Spinal cord (tissue), 10 donors: Measurements from ENCODE around the gene TMEM272. TPM values are rescaled to one million over a fixed set of nuclear protein-coding genes. Genes with fewer than 3 reads are reported as not detected.

Source experiments
- DNase-seq, 6 donors: peaks; one replicate each; pipeline versions ENCODE4 v3.0.0 to v3.0.0-alpha.2; 2013 to 2015; ENCODE audit warnings: low spot score in 6 of 6, low read depth in 4 of 6
- H3K27ac ChIP-seq: one replicate; pipeline ENCODE4 v1.5.1; 2013; ENCODE audit warnings: low read depth, low read length, control low read depth
- H3K27me3 ChIP-seq: one replicate; pipeline ENCODE4 v1.6.1; 2013; ENCODE audit warnings: low read length; ENCODE audit not compliant: control insufficient read depth, insufficient read depth
- H3K36me3 ChIP-seq: one replicate; pipeline ENCODE4 v1.6.1; 2013; ENCODE audit warnings: low read length; ENCODE audit not compliant: control insufficient read depth, insufficient read depth
- H3K4me1 ChIP-seq: one replicate; pipeline ENCODE4 v1.6.1; 2013; ENCODE audit warnings: low read length; ENCODE audit not compliant: control insufficient read depth, insufficient read depth
- H3K4me3 ChIP-seq: one replicate; pipeline ENCODE4 v1.5.1; 2013; ENCODE audit warnings: low read depth, low read length, control low read depth
- H3K9me3 ChIP-seq: one replicate; pipeline ENCODE4 v1.6.1; 2013; ENCODE audit warnings: low read length; ENCODE audit not compliant: control insufficient read depth, insufficient read depth
- WGBS: methylation state at CpG from one replicate; pipeline ENCODE4 v1.1.5; 2013; ENCODE audit warnings: missing lambda C conversion rate; ENCODE audit not compliant: insufficient coverage; 5-methylcytosine and 5-hydroxymethylcytosine counted together
- polyA plus RNA-seq, 2 donors: library from polyadenylated mRNA; unstranded; fragments of 120-200 nt; gene quantifications; one replicate each; pipeline ENCODE4 v1.2.1, GENCODE V29; 2013; ENCODE audit not compliant: insufficient read length in 2 of 2
- total RNA-seq, 2 donors: library from RNA; depleted of rRNA in 1 of 2; stranded (reverse); fragments of 120-200 nt in 1 of 2; fragments of >200 nt in 1 of 2; gene quantifications; one replicate each; pipeline versions ENCODE4 v1.2.3 to v1.2.4, GENCODE V29; 2013 to 2014
- donor health status: healthy.

Gene TMEM272
- total and polyA plus RNA-seq, 4 donors: 0.50 to 2.2 (median 1.2) TPM

- Histone ChIP-seq H3K27ac (no peak overlapping the region), H3K4me3 (no peak overlapping the region), H3K9me3 (no peaks in the 10 kb centered on the region), H3K36me3 (no peaks in the 10 kb centered on the region), H3K27me3 (no peaks in the 10 kb centered on the region), H3K4me1 (peaks cover 3% of the 10 kb centered on the region)
- 100% methylated on average over 1 of the region's 2 CpGs for WGBS
- no peak for DNase-seq
Observed at GRCh38 chr13:51814071-51814470, 30.9 kb downstream of the TMEM272 start.

GRCh38 chr13:51811920-51812451, 33.0 kb downstream of the TMEM272 start:
- no peaks in the 10 kb centered on the region for H3K9me3 ChIP-seq
- no peak for DNase-seq
- H3K27ac ChIP-seq: no peak overlapping the region
- no peaks in the 10 kb centered on the region for H3K27me3 ChIP-seq
- no peak overlapping the region for H3K4me3 ChIP-seq
- 57% methylated on average over 3 of the region's 4 CpGs for WGBS
- peaks cover 3% of the 10 kb centered on the region for H3K4me1 ChIP-seq
- H3K36me3 ChIP-seq: no peaks in the 10 kb centered on the region

GRCh38 chr13:51811046-51811445, 33.9 kb downstream of the TMEM272 start:
- Histone ChIP-seq H3K4me1 (peaks cover 3% of the 10 kb centered on the region), H3K4me3 (no peak overlapping the region), H3K9me3 (no peaks in the 10 kb centered on the region), H3K36me3 (no peaks in the 10 kb centered on the region), H3K27ac (no peak overlapping the region), H3K27me3 (no peaks in the 10 kb centered on the region)
- 61% methylated on average over 5 of the region's 12 CpGs for WGBS
- no peak for DNase-seq

GRCh38 chr13:51808811-51809210, 36.2 kb downstream of the TMEM272 start:
- peaks cover 7% of the 10 kb centered on the region for H3K4me1 ChIP-seq
- H3K27me3 ChIP-seq: no peaks in the 10 kb centered on the region
- no peak overlapping the region for H3K27ac ChIP-seq
- H3K36me3 ChIP-seq: no peaks in the 10 kb centered on the region
- DNase-seq: no peak
- no peak overlapping the region for H3K4me3 ChIP-seq
- H3K9me3 ChIP-seq: no peaks in the 10 kb centered on the region

- H3K4me1 ChIP-seq: peaks cover 20% of the 10 kb centered on the region
- H3K27ac ChIP-seq: no peak overlapping the region
- H3K9me3 ChIP-seq: no peaks in the 10 kb centered on the region
- no peak for DNase-seq
- 55% methylated on average over 2 of the region's 5 CpGs for WGBS
- no peak overlapping the region for H3K4me3 ChIP-seq
- H3K27me3 ChIP-seq: no peaks in the 10 kb centered on the region
- no peaks in the 10 kb centered on the region for H3K36me3 ChIP-seq
Observed at GRCh38 chr13:51807041-51807440, 37.9 kb downstream of the TMEM272 start.

- H3K27ac ChIP-seq: no peak overlapping the region
Observed at GRCh38 chr13:51806566-51806965, 38.4 kb downstream of the TMEM272 start.

GRCh38 chr13:51805925-51806324, 39.1 kb downstream of the TMEM272 start:
- no peak overlapping the region for H3K4me3 ChIP-seq
- H3K4me1 ChIP-seq: peaks cover 26% of the 10 kb centered on the region
- no peak for DNase-seq
- no peaks in the 10 kb centered on the region for H3K36me3 ChIP-seq
- no peaks in the 10 kb centered on the region for H3K9me3 ChIP-seq
- no peaks in the 10 kb centered on the region for H3K27me3 ChIP-seq
- WGBS: no CpG with 5 or more reads among the region's 2 CpGs
- no peak overlapping the region for H3K27ac ChIP-seq

More at GRCh38 chr13:51806566-51806965, 38.4 kb downstream of the TMEM272 start:
- WGBS: 70% methylated on average over 1 of the region's 2 CpGs
- H3K4me1 ChIP-seq: peaks cover 25% of the 10 kb centered on the region
- H3K4me3 ChIP-seq: no peak overlapping the region
- no peaks in the 10 kb centered on the region for H3K36me3 ChIP-seq
- H3K27me3 ChIP-seq: no peaks in the 10 kb centered on the region
- DNase-seq: peak in 2 of 6 donors; percentile 70 to 91
- no peaks in the 10 kb centered on the region for H3K9me3 ChIP-seq

GRCh38 chr13:51805313-51805712, 39.7 kb downstream of the TMEM272 start:
- 100% methylated on average over 1 of the region's 4 CpGs for WGBS
- peak overlapping the region; percentile 90 for H3K27ac ChIP-seq
- peaks cover 30% of the 10 kb centered on the region for H3K4me1 ChIP-seq
- no peaks in the 10 kb centered on the region for H3K27me3 ChIP-seq
- H3K36me3 ChIP-seq: no peaks in the 10 kb centered on the region
- DNase-seq: no peak
- H3K4me3 ChIP-seq: no peak overlapping the region
- no peaks in the 10 kb centered on the region for H3K9me3 ChIP-seq

- no peaks in the 10 kb centered on the region for H3K27me3 ChIP-seq
- H3K9me3 ChIP-seq: no peaks in the 10 kb centered on the region
- H3K4me3 ChIP-seq: peak overlapping the region; percentile 77
- 6% methylated on average over 27 of the region's 31 CpGs for WGBS
- no peaks in the 10 kb centered on the region for H3K36me3 ChIP-seq
- H3K27ac ChIP-seq: peak overlapping the region; percentile 90
- peak in 2 of 6 donors; percentile 73 to 75 for DNase-seq
- peaks cover 31% of the 10 kb centered on the region for H3K4me1 ChIP-seq
Observed at GRCh38 chr13:51804295-51805172, 40.4 kb downstream of the TMEM272 start.
